ENCODE data around the gene STAT3.

Gene STAT3

GRCh38 chr17:42294469-42295398 is 93.5 kb downstream of the STAT3 start:
- no peak for TF ChIP-seq EZH2phosphoT487 (IDR thresholded peaks at IDR 0.05; ENCODE audit: borderline replicate concordance, low read length)
- TF ChIP-seq, protein P1, sequence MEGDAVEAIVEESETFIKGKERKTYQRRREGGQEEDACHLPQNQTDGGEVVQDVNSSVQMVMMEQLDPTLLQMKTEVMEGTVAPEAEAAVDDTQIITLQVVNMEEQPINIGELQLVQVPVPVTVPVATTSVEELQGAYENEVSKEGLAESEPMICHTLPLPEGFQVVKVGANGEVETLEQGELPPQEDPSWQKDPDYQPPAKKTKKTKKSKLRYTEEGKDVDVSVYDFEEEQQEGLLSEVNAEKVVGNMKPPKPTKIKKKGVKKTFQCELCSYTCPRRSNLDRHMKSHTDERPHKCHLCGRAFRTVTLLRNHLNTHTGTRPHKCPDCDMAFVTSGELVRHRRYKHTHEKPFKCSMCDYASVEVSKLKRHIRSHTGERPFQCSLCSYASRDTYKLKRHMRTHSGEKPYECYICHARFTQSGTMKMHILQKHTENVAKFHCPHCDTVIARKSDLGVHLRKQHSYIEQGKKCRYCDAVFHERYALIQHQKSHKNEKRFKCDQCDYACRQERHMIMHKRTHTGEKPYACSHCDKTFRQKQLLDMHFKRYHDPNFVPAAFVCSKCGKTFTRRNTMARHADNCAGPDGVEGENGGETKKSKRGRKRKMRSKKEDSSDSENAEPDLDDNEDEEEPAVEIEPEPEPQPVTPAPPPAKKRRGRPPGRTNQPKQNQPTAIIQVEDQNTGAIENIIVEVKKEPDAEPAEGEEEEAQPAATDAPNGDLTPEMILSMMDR (IDR thresholded peaks at IDR 0.05; ENCODE audit: low read depth, low read length, poor library complexity, severe bottlenecking): no peak
- Histone ChIP-seq H3K27ac (ENCODE audit: low read depth, low read length) (no peak overlapping the region), H3K27me3 (ENCODE audit: control insufficient read depth, low read length) (peaks cover under 1% of the 10 kb centered on the region; the same call in 1 of the 2 replicates), H3K4me1 (ENCODE audit: control insufficient read depth, low read length) (peaks cover 1% of the 10 kb centered on the region), H3K4me3 (ENCODE audit: low read length) (no peak overlapping the region), H3K79me2 (ENCODE audit: control insufficient read depth, low read length) (no peaks in the 10 kb centered on the region), H3F3A (ENCODE audit: control insufficient read depth, insufficient read depth) (no peaks in the 10 kb centered on the region), H3K4me2 (ENCODE audit: low read length) (no peak overlapping the region), H3K9me3 (ENCODE audit: control insufficient read depth, insufficient read depth, low read length) (no peaks in the 10 kb centered on the region), H3K36me3 (ENCODE audit: control insufficient read depth, low read length) (peaks cover 5% of the 10 kb centered on the region; the same call in 1 of the 2 replicates), H3K9me2 (replicated peaks; ENCODE audit: control insufficient read depth, low read length) (no peaks in the 10 kb centered on the region), H4K20me1 (ENCODE audit: control insufficient read depth, insufficient read depth, low read depth, low read length) (no peaks in the 10 kb centered on the region; the same call in 1 of the 2 replicates)

GRCh38 chr17:42291129-42291528 is 97.1 kb downstream of the STAT3 start:
- Histone ChIP-seq H3K27me3 (ENCODE audit: control insufficient read depth, low read length) (peaks cover 11% of the 10 kb centered on the region; the same call in 1 of the 2 replicates), H3K4me1 (ENCODE audit: control insufficient read depth, low read length) (peaks cover 36% of the 10 kb centered on the region), H3F3A (ENCODE audit: control insufficient read depth, insufficient read depth) (no peaks in the 10 kb centered on the region), H3K36me3 (ENCODE audit: control insufficient read depth, low read length) (peaks cover 5% of the 10 kb centered on the region; the same call in 1 of the 2 replicates), H3K4me3 (ENCODE audit: low read length) (no peak overlapping the region), H3K9me2 (replicated peaks; ENCODE audit: control insufficient read depth, low read length) (no peaks in the 10 kb centered on the region), H3K27ac (ENCODE audit: low read depth, low read length) (no peak overlapping the region), H4K20me1 (ENCODE audit: control insufficient read depth, insufficient read depth, low read depth, low read length) (no peaks in the 10 kb centered on the region; the same call in 1 of the 2 replicates), H3K4me2 (ENCODE audit: low read length) (no peak overlapping the region), H3K9me3 (ENCODE audit: control insufficient read depth, insufficient read depth, low read length) (no peaks in the 10 kb centered on the region), H3K79me2 (ENCODE audit: control insufficient read depth, low read length) (no peaks in the 10 kb centered on the region; the same call in 1 of the 2 replicates)
- TF ChIP-seq, protein P1 (IDR thresholded peaks at IDR 0.05; ENCODE audit: low read depth, low read length, poor library complexity, severe bottlenecking): no peak
- TF ChIP-seq EZH2phosphoT487 (IDR thresholded peaks at IDR 0.05; ENCODE audit: borderline replicate concordance, low read length): no peak

DNA sequence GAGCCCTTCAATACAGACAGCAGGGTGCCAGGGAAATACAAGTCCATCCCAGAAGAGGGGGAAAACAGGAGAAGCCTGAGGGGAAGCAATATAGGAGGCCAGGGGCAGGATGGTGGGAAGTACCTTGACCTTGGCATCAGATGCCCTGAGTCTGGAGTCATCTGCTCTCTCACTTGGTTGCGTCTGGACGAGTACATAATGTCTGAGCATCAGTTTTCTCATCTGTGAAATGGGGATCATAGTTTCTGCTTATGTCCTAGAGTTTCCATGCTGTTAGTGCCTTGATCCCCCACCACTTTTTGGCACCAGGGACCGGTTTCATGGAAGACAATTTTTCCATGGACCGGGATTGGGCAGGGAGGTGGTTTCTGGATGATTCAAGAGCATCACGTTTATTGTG is 97.7 kb downstream of the STAT3 start:
- H3F3A ChIP-seq (ENCODE audit: control insufficient read depth, insufficient read depth): no peaks in the 10 kb centered on the region
- no peak for TF ChIP-seq EZH2phosphoT487 (IDR thresholded peaks at IDR 0.05; ENCODE audit: borderline replicate concordance, low read length)
- TF ChIP-seq, protein P1 (IDR thresholded peaks at IDR 0.05; ENCODE audit: low read depth, low read length, poor library complexity, severe bottlenecking): no peak
- no peak overlapping the region for H3K27ac ChIP-seq (ENCODE audit: low read depth, low read length)
- H3K4me1 ChIP-seq (ENCODE audit: control insufficient read depth, low read length): peaks cover 39% of the 10 kb centered on the region
- H3K79me2 ChIP-seq (ENCODE audit: control insufficient read depth, low read length): no peaks in the 10 kb centered on the region; the same call in 1 of the 2 replicates
- no peaks in the 10 kb centered on the region for H3K9me3 ChIP-seq (ENCODE audit: control insufficient read depth, insufficient read depth, low read length)
- peaks cover 11% of the 10 kb centered on the region; the same call in 1 of the 2 replicates for H3K27me3 ChIP-seq (ENCODE audit: control insufficient read depth, low read length)
- no peaks in the 10 kb centered on the region for H3K9me2 ChIP-seq (replicated peaks; ENCODE audit: control insufficient read depth, low read length)
- H3K4me2 ChIP-seq (ENCODE audit: low read length): no peak overlapping the region
- no peak overlapping the region for H3K4me3 ChIP-seq (ENCODE audit: low read length)
- H3K36me3 ChIP-seq (ENCODE audit: control insufficient read depth, low read length): no peaks in the 10 kb centered on the region
- H4K20me1 ChIP-seq (ENCODE audit: control insufficient read depth, insufficient read depth, low read depth, low read length): no peaks in the 10 kb centered on the region; the same call in 1 of the 2 replicates

All from DOHH2 (cell line).